ENCODE data around the gene SYPL1. TPM values are rescaled to one million over a fixed set of nuclear protein-coding genes. Genes with fewer than 3 reads are reported as not detected.

SYPL1 gene
- total and polyA plus RNA-seq, 7 donors: 66.3 to 113 (median 79.0) TPM

GRCh38 chr7:106111655-106112117, 426 bp downstream of the SYPL1 start:
- peak overlapping the region; percentile 84 for H3K4me3 ChIP-seq
- intact Hi-C loops (cut with DNase I): loop anchor here (1.0 to 10.0 kb wide), 5 partner anchors 28 to 1097 kb away; partner anchors contain the start of gene KMT2E (in 1 of the 2)
- H3K36me3 ChIP-seq (ENCODE audit: insufficient read depth in 1 of 2, low read depth in 1 of 2): no peaks in the 10 kb centered on the region
- H3K27ac ChIP-seq: peak overlapping the region; percentile 99
- peaks cover 54% of the 10 kb centered on the region for H3K4me1 ChIP-seq
- TF ChIP-seq, protein P1, sequence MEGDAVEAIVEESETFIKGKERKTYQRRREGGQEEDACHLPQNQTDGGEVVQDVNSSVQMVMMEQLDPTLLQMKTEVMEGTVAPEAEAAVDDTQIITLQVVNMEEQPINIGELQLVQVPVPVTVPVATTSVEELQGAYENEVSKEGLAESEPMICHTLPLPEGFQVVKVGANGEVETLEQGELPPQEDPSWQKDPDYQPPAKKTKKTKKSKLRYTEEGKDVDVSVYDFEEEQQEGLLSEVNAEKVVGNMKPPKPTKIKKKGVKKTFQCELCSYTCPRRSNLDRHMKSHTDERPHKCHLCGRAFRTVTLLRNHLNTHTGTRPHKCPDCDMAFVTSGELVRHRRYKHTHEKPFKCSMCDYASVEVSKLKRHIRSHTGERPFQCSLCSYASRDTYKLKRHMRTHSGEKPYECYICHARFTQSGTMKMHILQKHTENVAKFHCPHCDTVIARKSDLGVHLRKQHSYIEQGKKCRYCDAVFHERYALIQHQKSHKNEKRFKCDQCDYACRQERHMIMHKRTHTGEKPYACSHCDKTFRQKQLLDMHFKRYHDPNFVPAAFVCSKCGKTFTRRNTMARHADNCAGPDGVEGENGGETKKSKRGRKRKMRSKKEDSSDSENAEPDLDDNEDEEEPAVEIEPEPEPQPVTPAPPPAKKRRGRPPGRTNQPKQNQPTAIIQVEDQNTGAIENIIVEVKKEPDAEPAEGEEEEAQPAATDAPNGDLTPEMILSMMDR (IDR thresholded peaks at IDR 0.05): no peak
- 0% methylated on average over 28 to 53 of the region's 53 CpGs for WGBS, 3 donors
- DNase-seq (peak; percentile 74 to 90), ATAC-seq (peak; percentile 63 to 78 (median 72))
- no peaks in the 10 kb centered on the region for H3K27me3 ChIP-seq (ENCODE audit: insufficient read depth in 3 of 3, low read length in 2 of 3)
- H3K9me3 ChIP-seq: no peaks in the 10 kb centered on the region

- WGBS, 3 donors: 2 to 11% (median 3%) methylated on average over 19 of the region's 19 CpGs
- Histone ChIP-seq H3K36me3 (ENCODE audit: insufficient read depth in 1 of 2, low read depth in 1 of 2) (no peaks in the 10 kb centered on the region), H3K4me3 (peak overlapping the region; percentile 84), H3K27me3 (ENCODE audit: insufficient read depth in 3 of 3, low read length in 2 of 3) (no peaks in the 10 kb centered on the region), H3K9me3 (no peaks in the 10 kb centered on the region), H3K4me1 (peaks cover 54% of the 10 kb centered on the region), H3K27ac (peak overlapping the region; percentile 99)
- ATAC-seq (no peak), DNase-seq (no peak)
- intact Hi-C loops (cut with DNase I): loop anchor here (1.0 to 10.0 kb wide), 4 partner anchors 41 to 1096 kb away; partner anchors contain the start of gene KMT2E (in 1 of the 2)
- TF ChIP-seq, protein P1 (IDR thresholded peaks at IDR 0.05): no peak
Measured at GRCh38 chr7:106110885-106111654, 1.0 kb downstream of the SYPL1 start.

GRCh38 chr7:106110238-106110560, 1.9 kb downstream of the SYPL1 start:
- peaks cover 59% of the 10 kb centered on the region for H3K4me1 ChIP-seq
- TF ChIP-seq, protein P1 (IDR thresholded peaks at IDR 0.05): no peak

GRCh38 chr7:106109521-106110237, 2.4 kb downstream of the SYPL1 start:
- H3K36me3 ChIP-seq (ENCODE audit: insufficient read depth in 1 of 2, low read depth in 1 of 2): no peaks in the 10 kb centered on the region
- WGBS, 3 donors: 81 to 83% (median 81%) methylated on average over 6 of the region's 6 CpGs
- TF ChIP-seq, protein P1 (IDR thresholded peaks at IDR 0.05): no peak
- peak overlapping the region; percentile 99 for H3K27ac ChIP-seq
- DNase-seq (no peak), ATAC-seq (no peak)
- no peaks in the 10 kb centered on the region for H3K9me3 ChIP-seq
- peak overlapping the region; percentile 84 for H3K4me3 ChIP-seq
- H3K27me3 ChIP-seq (ENCODE audit: insufficient read depth in 3 of 3, low read length in 2 of 3): no peaks in the 10 kb centered on the region
- intact Hi-C loops (cut with DNase I): loop anchor here (5.0 to 10.0 kb wide), 3 partner anchors 42 to 1095 kb away; partner anchors contain the start of gene KMT2E (in 1 of the 2)
- H3K4me1 ChIP-seq: peaks cover 64% of the 10 kb centered on the region

More at GRCh38 chr7:106110238-106110560, 1.9 kb downstream of the SYPL1 start:
- H3K9me3 ChIP-seq: no peaks in the 10 kb centered on the region
- ATAC-seq (no peak), DNase-seq (no peak)
- no peaks in the 10 kb centered on the region for H3K27me3 ChIP-seq (ENCODE audit: insufficient read depth in 3 of 3, low read length in 2 of 3)
- H3K36me3 ChIP-seq (ENCODE audit: insufficient read depth in 1 of 2, low read depth in 1 of 2): no peaks in the 10 kb centered on the region
- peak overlapping the region; percentile 84 for H3K4me3 ChIP-seq
- peak overlapping the region; percentile 99 for H3K27ac ChIP-seq
- intact Hi-C loops (cut with DNase I): loop anchor here (5.0 to 10.0 kb wide), 3 partner anchors 42 to 1095 kb away; partner anchors contain the start of gene KMT2E (in 1 of the 2)

Measured in psoas muscle (tissue), 8 donors.